Stimulated activated CD4-positive, alpha-beta T cell treated with anti-CD3 and anti-CD28 coated beads, TNF-alpha, amount 100 ng/mL, for 4 hours (primary cell): ENCODE data around the gene SOSTDC1.
"Not testable (repeated sequence)": the region's sequence is repeated elsewhere in the genome, so short reads cannot be mapped to it uniquely, and the experiment has no call there.

Experiments
- DNase-seq, 3 experiments: peaks; one replicate each; pipeline ENCODE4 v3.0.0-alpha.2; 2020; ENCODE audit warnings: low read depth in 3 of 3

Gene SOSTDC1

GRCh38 chr7:16465469-16466361, at the start of gene SOSTDC1:
Gene SOSTDC1, minus strand, starts transcription at chr7:16465738. Its CDS starts 70 bp downstream, at chr7:16465668.
- no peak for DNase-seq

GRCh38 chr7:16514729-16515128, 49.2 kb upstream of the SOSTDC1 start:
- no peak for DNase-seq

GRCh38 chr7:16514271-16514670, 48.7 kb upstream of the SOSTDC1 start:
- no peak for DNase-seq

- DNase-seq = no peak
These were observed 46.6 kb upstream of the SOSTDC1 start for GRCh38 chr7:16512097-16512496.

- no peak for DNase-seq
These were observed 45.8 kb upstream of the SOSTDC1 start for GRCh38 chr7:16511314-16511713.

- no peak for DNase-seq
These were observed 44.3 kb upstream of the SOSTDC1 start for GRCh38 chr7:16509829-16510228.

GRCh38 chr7:16506422-16506821, 40.9 kb upstream of the SOSTDC1 start:
- not testable (repeated sequence) for DNase-seq

GRCh38 chr7:16504019-16504418, 38.5 kb upstream of the SOSTDC1 start:
- no peak for DNase-seq

- DNase-seq = no peak
These were observed 36.8 kb upstream of the SOSTDC1 start for GRCh38 chr7:16502303-16502702.

GRCh38 chr7:16498122-16498521, 32.6 kb upstream of the SOSTDC1 start:
- DNase-seq = no peak

GRCh38 chr7:16494955-16495719, 29.6 kb upstream of the SOSTDC1 start:
- no peak for DNase-seq

- DNase-seq = no peak
These were observed 29.0 kb upstream of the SOSTDC1 start for GRCh38 chr7:16494551-16494950.

- DNase-seq = no peak
These were observed 27.7 kb upstream of the SOSTDC1 start for GRCh38 chr7:16493266-16493665.

- no peak for DNase-seq
These were observed 27.1 kb upstream of the SOSTDC1 start for GRCh38 chr7:16492513-16493062.

- no peak for DNase-seq
These were observed 25.6 kb upstream of the SOSTDC1 start for GRCh38 chr7:16491148-16491547.

GRCh38 chr7:16484453-16485158, 19.1 kb upstream of the SOSTDC1 start:
- no peak for DNase-seq

- no peak for DNase-seq
These were observed 14.1 kb upstream of the SOSTDC1 start for GRCh38 chr7:16479591-16479990.

- DNase-seq = no peak
These were observed 13.6 kb upstream of the SOSTDC1 start for GRCh38 chr7:16479161-16479560.

- no peak for DNase-seq
These were observed 6.4 kb upstream of the SOSTDC1 start for GRCh38 chr7:16471933-16472332.

GRCh38 chr7:16463949-16464715, 1.4 kb downstream of the SOSTDC1 start:
- DNase-seq = no peak

GRCh38 chr7:16463520-16463919, 2.0 kb downstream of the SOSTDC1 start:
- no peak for DNase-seq
